ENCODE results near the gene PDZRN3.
A peak's percentile ranks its signal among the peaks of the same experiment; 100 is the strongest.

- TF ChIP-seq CTCF (IDR thresholded peaks at IDR 0.05) (no peak), EP300 (IDR thresholded peaks at IDR 0.05) (no peak), POLR2A (IDR thresholded peaks at IDR 0.05) (no peak), POLR2AphosphoS5 (IDR thresholded peaks at IDR 0.05) (peak; percentile 85)
Measured at GRCh38 chr3:73605412-73605811, 19.3 kb downstream of the PDZRN3 start.
